GM21825 (cell line): Measurements from ENCODE around the gene KBTBD12.

Experiments used
- ATAC-seq: cut with Tn5 transposase; IDR thresholded peaks from one replicate; pipeline ENCODE4 v1.9.1; 2021; ENCODE audit warnings: mild to moderate bottlenecking, moderate library complexity; ENCODE audit not compliant: unreplicated experiment

KBTBD12 gene

GRCh38 chr3:128009952-128010846, 95.2 kb downstream of the KBTBD12 start:
- ATAC-seq = no peak

- ATAC-seq = no peak
Measured at GRCh38 chr3:128011140-128011539, 96.1 kb downstream of the KBTBD12 start.

- no peak for ATAC-seq
Measured at GRCh38 chr3:128012050-128012449, 97.0 kb downstream of the KBTBD12 start.

GRCh38 chr3:128014548-128014947, 99.5 kb downstream of the KBTBD12 start:
- no peak for ATAC-seq

- ATAC-seq = no peak
Measured at GRCh38 chr3:128016502-128016901, 101.5 kb downstream of the KBTBD12 start.

GRCh38 chr3:128021768-128022372, 106.8 kb downstream of the KBTBD12 start:
- no peak for ATAC-seq

- ATAC-seq = no peak
Measured at GRCh38 chr3:128033102-128033501, 118.1 kb downstream of the KBTBD12 start.

- ATAC-seq = no peak
Measured at GRCh38 chr3:128036119-128036518, 121.1 kb downstream of the KBTBD12 start.
